ENCODE data around the gene PIP5K1C.
"Not testable (repeated sequence)": the region's sequence is repeated elsewhere in the genome, so short reads cannot be mapped to it uniquely, and the experiment has no call there.

The PIP5K1C gene

GRCh38 chr19:3589439-3589838 lies 110.8 kb downstream of the PIP5K1C start:
- no peaks in the 10 kb centered on the region for H3K36me3 ChIP-seq
- no peaks in the 10 kb centered on the region for H3K4me1 ChIP-seq (ENCODE audit: control insufficient read depth in 1 of 2, insufficient read depth in 1 of 2, low read depth in 1 of 2, low read length in 1 of 2)
- H3K4me3 ChIP-seq (ENCODE audit: low read depth in 1 of 2, low read length in 1 of 2) = no peak overlapping the region
- no peak for TF ChIP-seq CTCF (IDR thresholded peaks at IDR 0.05)
- H3K27ac ChIP-seq = no peak overlapping the region
- peaks cover 42% of the 10 kb centered on the region for H3K27me3 ChIP-seq
- H3K9me3 ChIP-seq = no peaks in the 10 kb centered on the region

DNA sequence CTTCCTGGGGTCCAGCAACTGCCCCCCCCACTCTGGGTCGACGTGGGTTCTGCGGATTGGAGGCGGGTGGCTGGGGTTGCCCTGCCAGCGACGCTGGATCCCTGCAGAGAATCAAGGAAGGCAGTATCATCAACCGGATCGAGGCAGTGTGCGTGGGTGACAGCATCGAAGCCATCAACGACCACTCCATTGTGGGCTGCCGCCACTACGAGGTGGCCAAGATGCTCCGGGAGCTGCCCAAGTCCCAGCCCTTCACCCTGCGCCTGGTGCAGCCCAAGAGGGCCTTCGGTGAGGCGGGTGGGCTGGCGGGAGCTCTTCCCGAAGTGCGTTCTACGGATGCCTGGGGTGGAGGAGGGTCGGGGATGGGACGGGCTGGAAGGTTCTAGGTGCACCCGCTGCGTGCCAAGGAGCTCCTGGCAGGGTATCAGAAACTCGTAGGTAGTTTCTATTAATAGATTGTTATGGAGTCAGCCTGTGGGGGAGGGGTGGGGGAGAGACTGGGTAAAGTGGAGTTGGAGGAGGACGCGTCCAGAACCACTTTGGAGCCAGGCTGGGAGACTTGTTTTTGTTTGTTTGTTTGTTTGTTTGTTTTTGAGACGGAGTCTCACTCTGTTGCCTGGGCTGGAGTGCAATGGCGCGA lies 113.4 kb downstream of the PIP5K1C start:
- H3K27me3 ChIP-seq = peaks cover 44% of the 10 kb centered on the region

GRCh38 chr19:3586127-3586626 lies 114.1 kb downstream of the PIP5K1C start:
- Histone ChIP-seq H3K27ac (no peak overlapping the region), H3K36me3 (no peaks in the 10 kb centered on the region), H3K27me3 (peaks cover 44% of the 10 kb centered on the region), H3K4me3 (ENCODE audit: low read depth in 1 of 2, low read length in 1 of 2) (no peak overlapping the region), H3K9me3 (no peaks in the 10 kb centered on the region), H3K4me1 (ENCODE audit: control insufficient read depth in 1 of 2, insufficient read depth in 1 of 2, low read depth in 1 of 2, low read length in 1 of 2) (no peaks in the 10 kb centered on the region)
- no peak for TF ChIP-seq CTCF (IDR thresholded peaks at IDR 0.05)

More for the DNA sequence above, 113.4 kb downstream of the PIP5K1C start:
- H3K4me3 ChIP-seq (ENCODE audit: low read depth in 1 of 2, low read length in 1 of 2) = no peak overlapping the region
- no peaks in the 10 kb centered on the region for H3K9me3 ChIP-seq
- H3K36me3 ChIP-seq = no peaks in the 10 kb centered on the region
- TF ChIP-seq CTCF (IDR thresholded peaks at IDR 0.05) = no peak
- H3K27ac ChIP-seq = no peak overlapping the region
- no peaks in the 10 kb centered on the region for H3K4me1 ChIP-seq (ENCODE audit: control insufficient read depth in 1 of 2, insufficient read depth in 1 of 2, low read depth in 1 of 2, low read length in 1 of 2)

DNA sequence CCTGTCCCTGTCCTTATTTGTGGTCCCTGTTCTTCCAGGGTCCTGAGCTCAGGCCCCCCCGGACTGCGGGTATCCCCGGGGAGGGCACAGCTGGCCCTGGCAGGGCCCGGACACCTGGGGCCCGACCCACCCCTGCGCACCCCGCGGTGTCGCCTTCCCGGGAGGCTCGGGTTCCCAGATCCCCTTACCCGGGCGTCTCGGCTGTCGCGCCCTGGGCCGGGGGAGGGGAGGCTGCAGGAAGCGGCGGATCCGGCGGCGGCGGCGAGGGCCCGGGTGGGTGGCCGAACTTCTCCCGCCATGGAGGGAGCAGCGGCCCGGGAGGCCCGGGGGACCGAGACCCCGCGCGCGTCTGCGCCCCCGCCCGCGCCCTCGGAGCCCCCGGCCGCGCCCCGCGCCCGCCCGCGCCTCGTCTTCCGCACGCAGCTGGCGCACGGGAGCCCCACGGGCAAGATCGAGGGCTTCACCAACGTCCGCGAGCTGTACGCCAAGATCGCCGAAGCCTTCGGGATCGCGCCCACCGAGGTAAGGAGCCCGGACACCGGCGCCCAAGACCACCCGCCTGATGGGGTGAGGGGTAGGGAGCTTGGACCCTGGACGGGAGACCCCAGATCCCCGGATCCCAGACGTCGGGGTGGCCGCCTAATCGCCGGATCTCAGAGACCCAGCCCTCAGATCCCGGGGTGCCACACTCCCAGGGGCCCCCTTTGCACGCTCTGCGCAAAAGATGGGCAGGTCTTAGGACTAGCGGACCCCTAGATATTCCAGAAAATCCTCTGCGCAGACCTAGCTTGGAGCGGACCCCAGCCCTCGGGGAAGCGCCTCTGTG lies 114.8 kb downstream of the PIP5K1C start, which contains the start of gene GIPC3:
TSS of gene GIPC3 (plus strand) at position 178 of the 826 bp plus-strand sequence. CDS start at position 298, 120 bp downstream.
- no peak within 1 kb of the TSS for H3K4me3 ChIP-seq (ENCODE audit: low read depth in 1 of 2, low read length in 1 of 2)
- peaks cover 44% of the 10 kb centered on the region for H3K27me3 ChIP-seq
- H3K4me1 ChIP-seq (ENCODE audit: control insufficient read depth in 1 of 2, insufficient read depth in 1 of 2, low read depth in 1 of 2, low read length in 1 of 2) = no peaks in the 10 kb centered on the region
- no peaks in the 10 kb centered on the region for H3K36me3 ChIP-seq
- no peak for TF ChIP-seq CTCF (IDR thresholded peaks at IDR 0.05)
- H3K9me3 ChIP-seq = no peaks in the 10 kb centered on the region
- no peak within 1 kb of the TSS for H3K27ac ChIP-seq

DNA sequence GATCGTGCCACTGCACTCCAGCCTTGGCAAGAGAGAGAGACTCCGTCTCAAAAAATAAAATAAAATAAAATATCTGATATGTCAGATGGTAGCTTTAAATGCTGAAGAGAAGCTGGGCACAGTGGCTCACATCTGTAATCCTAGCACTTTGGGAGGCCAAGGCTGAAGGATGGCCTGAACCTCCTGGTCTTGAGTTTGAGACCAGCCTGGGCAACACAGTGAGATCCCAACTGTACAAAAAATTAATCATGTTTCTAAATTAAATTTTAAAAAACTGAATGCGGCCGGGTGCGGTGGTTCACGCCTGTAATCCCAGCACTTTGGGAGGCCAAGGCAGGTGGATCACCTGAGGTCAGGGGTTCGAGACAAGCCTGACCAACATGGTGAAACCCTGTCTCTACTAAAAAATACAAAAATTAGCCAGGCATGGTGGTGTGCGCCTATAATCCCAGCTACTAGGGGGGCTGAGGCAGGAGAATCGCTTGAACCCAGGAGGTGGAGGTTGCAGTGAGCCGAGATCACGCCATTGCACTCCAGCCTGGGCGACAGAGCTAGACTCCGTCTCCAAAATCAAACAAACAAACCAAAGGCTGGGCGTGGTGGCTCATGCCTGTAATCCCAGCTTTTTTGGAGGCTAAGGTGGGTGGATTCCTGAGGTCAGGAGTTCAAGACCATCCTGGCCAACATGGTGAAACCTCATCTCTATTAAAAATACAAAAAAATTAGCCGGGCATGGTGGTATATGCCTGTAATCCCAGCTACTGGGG lies 116.0 kb downstream of the PIP5K1C start:
- H3K4me3 ChIP-seq (ENCODE audit: low read depth in 1 of 2, low read length in 1 of 2); H3K36me3 ChIP-seq: not testable (repeated sequence)

DNA sequence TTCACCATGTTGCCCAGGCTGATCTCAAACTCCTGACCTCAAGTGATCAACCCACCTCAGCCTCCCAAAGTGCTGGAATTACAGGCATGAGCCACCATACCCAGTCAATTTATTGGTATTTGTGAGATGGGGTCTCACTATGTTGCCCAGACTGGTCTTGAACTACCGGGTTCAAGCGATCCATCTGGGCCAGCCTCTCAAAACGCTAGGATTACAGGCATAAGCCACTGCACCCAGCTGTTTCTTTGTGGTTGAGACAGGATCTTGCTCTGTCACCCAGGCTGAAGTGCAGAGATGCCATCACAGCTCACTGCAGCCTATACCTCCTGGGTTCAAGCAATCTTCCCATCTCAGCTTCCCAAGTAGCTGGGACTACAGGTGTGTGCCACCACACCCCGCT lies 118.5 kb downstream of the PIP5K1C start:
- not testable (repeated sequence) for H3K27ac ChIP-seq; H3K4me3 ChIP-seq (ENCODE audit: low read depth in 1 of 2, low read length in 1 of 2); H3K4me1 ChIP-seq (ENCODE audit: control insufficient read depth in 1 of 2, insufficient read depth in 1 of 2, low read depth in 1 of 2, low read length in 1 of 2); H3K36me3 ChIP-seq; H3K9me3 ChIP-seq
- peaks cover 37% of the 10 kb centered on the region for H3K27me3 ChIP-seq

More for the DNA sequence above, 116.0 kb downstream of the PIP5K1C start:
- H3K9me3 ChIP-seq; H3K4me1 ChIP-seq (ENCODE audit: control insufficient read depth in 1 of 2, insufficient read depth in 1 of 2, low read depth in 1 of 2, low read length in 1 of 2); H3K27ac ChIP-seq: not testable (repeated sequence)
- H3K27me3 ChIP-seq = peaks cover 44% of the 10 kb centered on the region
